HCT116 (cell line): ENCODE results near the gene NHLRC3. TPM values are rescaled to one million over a fixed set of nuclear protein-coding genes. Genes with fewer than 3 reads are reported as not detected.

Source experiments
- ATAC-seq: fragments of 200-7000 bp; cut with Tn5 transposase; 2 replicates; pipeline ENCODE4 v1.9.1; 2020; ENCODE audit warnings: mild to moderate bottlenecking, moderate library complexity
- BruUV-seq: library from RNA; stranded (reverse); fragments of 400-500 nt; replicated peaks from 2 replicates; lab custom pipeline; 2021; lab: Mats Ljungman, UMichigan
- CTCF ChIA-PET: fragments of 300-600 bp; sonication (Branson Sonifier 250); formaldehyde crosslinking; loops from one replicate; lab custom pipeline; 2021; ENCODE audit warnings: antibody characterized with exemption; lab: Charles Lee
- POLR2A ChIA-PET: fragments of 300-600, 350-600 bp; sonication (Branson Sonifier 250); formaldehyde crosslinking; loops from one replicate; lab custom pipeline; 2021; ENCODE audit warnings: antibody characterized with exemption; lab: Charles Lee
- RAD21 ChIA-PET, 2 experiments: fragments of 300-600 bp; sonication (Branson Sonifier 250); formaldehyde crosslinking; loops; one replicate each; lab custom pipeline; 2023; ENCODE audit warnings: low total read pairs in 2 of 2; ENCODE audit not compliant: uncharacterized antibody in 2 of 2, unreplicated experiment in 2 of 2, low non-redundant PET in 1 of 2; lab: Charles Lee
- DNase-seq: peaks from one replicate; pipeline ENCODE4 v3.0.0-alpha.2; 2010; ENCODE audit warnings: low read depth, low spot score
- H2AFZ ChIP-seq: fragments of 200-600 bp; shearing (Covaris generic), sonication (generic); 2 replicates; pipeline ENCODE4 v1.6.1; 2017; ENCODE audit warnings: low read depth, mixed run types, mixed read lengths, antibody characterized with exemption, low read length; ENCODE audit not compliant: poor library complexity, severe bottlenecking
- H3K27ac ChIP-seq: 2 replicates; pipeline ENCODE4 v1.5.1; 2012; ENCODE audit warnings: low read depth, low read length
- H3K27me3 ChIP-seq: fragments of 200-600 bp; sonication (generic); 2 replicates; pipeline ENCODE4 v1.6.1; 2016; ENCODE audit warnings: mixed run types, low read length, mixed read lengths; ENCODE audit not compliant: insufficient read depth
- H3K36me3 ChIP-seq, 2 experiments: fragments of 200-500 bp in 1 of 2; fragments of 200-600 bp in 1 of 2; sonication (Bioruptor generic) in 1 of 2; sonication (generic) in 1 of 2; 2 replicates each; pipeline versions ENCODE4 v1.5.1 to v1.6.1; 2014 to 2016; ENCODE audit warnings: low read length in 2 of 2, inconsistent platforms in 1 of 2, mixed read lengths in 1 of 2, mixed run types in 1 of 2; ENCODE audit not compliant: insufficient read depth in 2 of 2, control insufficient read depth in 1 of 2
- H3K4me1 ChIP-seq, 2 experiments: fragments of 200-600 bp in 1 of 2; sonication (generic) in 1 of 2; 2 replicates each; pipeline versions ENCODE4 v1.5.1 to v1.6.1; 2012 to 2017; ENCODE audit warnings: low read length in 2 of 2, inconsistent platforms in 1 of 2, mild to moderate bottlenecking in 1 of 2, mixed read lengths in 1 of 2, mixed run types in 1 of 2, moderate library complexity in 1 of 2; ENCODE audit not compliant: insufficient read depth in 2 of 2, control insufficient read depth in 1 of 2
- H3K4me2 ChIP-seq: fragments of 200-600 bp; sonication (generic); 2 replicates; pipeline ENCODE4 v1.6.1; 2017; ENCODE audit warnings: mixed run types, low read length, mixed read lengths
- H3K4me3 ChIP-seq, 2 experiments: fragments of 200-600 bp in 1 of 2; sonication (generic) in 1 of 2; replicated peaks in 1 of 2; 2 replicates each; pipeline ENCODE4 v1.5.1; 2011 to 2016; ENCODE audit warnings: low read length in 2 of 2, control low read depth in 1 of 2, low read depth in 1 of 2, mild to moderate bottlenecking in 1 of 2, mixed read lengths in 1 of 2, mixed run types in 1 of 2
- H3K79me2 ChIP-seq: fragments of 200-600 bp; sonication (generic); 2 replicates; pipeline ENCODE4 v1.6.1; 2017; ENCODE audit warnings: mild to moderate bottlenecking, mixed run types, low read length, moderate library complexity, mixed read lengths; ENCODE audit not compliant: insufficient read depth
- H3K9ac ChIP-seq: fragments of 200-600 bp; sonication (generic); 2 replicates; pipeline ENCODE4 v1.6.1; 2016; ENCODE audit warnings: low read length, mixed read lengths
- H3K9me2 ChIP-seq: fragments of 200-600 bp; sonication (generic), shearing (Covaris generic); 2 replicates; pipeline ENCODE4 v1.6.1; 2017; ENCODE audit warnings: mixed run types, mild to moderate bottlenecking, moderate library complexity; ENCODE audit not compliant: insufficient read depth
- H3K9me3 ChIP-seq, 2 experiments: fragments of 200-500 bp in 1 of 2; fragments of 200-600 bp in 1 of 2; sonication (Bioruptor generic) in 1 of 2; sonication (generic) in 1 of 2; 2 replicates each; pipeline ENCODE4 v1.6.1; 2014 to 2017; ENCODE audit warnings: low read length in 2 of 2, mixed read lengths in 2 of 2, inconsistent platforms in 1 of 2, low read depth in 1 of 2, mild to moderate bottlenecking in 1 of 2, mixed run types in 1 of 2, moderate library complexity in 1 of 2; ENCODE audit not compliant: control insufficient read depth in 1 of 2, insufficient read depth in 1 of 2
- H4K20me1 ChIP-seq: fragments of 200-600 bp; sonication (generic), shearing (Covaris generic); 2 replicates; pipeline ENCODE4 v1.6.1; 2017; ENCODE audit warnings: mixed run types, mild to moderate bottlenecking, moderate library complexity; ENCODE audit not compliant: insufficient read depth
- ATF3 ChIP-seq: IDR thresholded peaks from 2 replicates; pipeline ENCODE4 v1.6.1; 2012
- CEBPB ChIP-seq: IDR thresholded peaks from 2 replicates; pipeline ENCODE4 v1.6.1; 2012; ENCODE audit warnings: low read depth
- EZH2 ChIP-seq: fragments of 200-600 bp; sonication (generic); IDR thresholded peaks from 2 replicates; pipeline ENCODE4 v1.6.1; 2017; ENCODE audit warnings: antibody characterized with exemption, mixed run types
- EZH2phosphoT487 ChIP-seq: fragments of 200-600 bp; IDR thresholded peaks from 2 replicates; pipeline ENCODE4 v1.6.1; 2018; ENCODE audit warnings: antibody characterized with exemption, borderline replicate concordance
- FOSL1 ChIP-seq: IDR thresholded peaks from 2 replicates; pipeline ENCODE4 v1.6.1; 2012; ENCODE audit warnings: low read depth
- JUND ChIP-seq: IDR thresholded peaks from 2 replicates; pipeline ENCODE4 v1.6.1; 2012
- POLR2A ChIP-seq: IDR thresholded peaks from 2 replicates; pipeline ENCODE4 v1.7.0; 2011; ENCODE audit warnings: borderline replicate concordance; ENCODE audit not compliant: insufficient read depth, insufficient read length; ENCODE audit errors: extremely low read depth
- RAD21 ChIP-seq: IDR thresholded peaks from 2 replicates; pipeline ENCODE4 v1.6.1; 2012; ENCODE audit warnings: low read depth, mild to moderate bottlenecking
- REST ChIP-seq: IDR thresholded peaks from 2 replicates; pipeline ENCODE4 v1.6.1; 2012; ENCODE audit warnings: low read depth
- SP1 ChIP-seq: IDR thresholded peaks from 2 replicates; pipeline ENCODE4 v1.6.1; 2012; ENCODE audit warnings: low read depth
- ZBTB33 ChIP-seq: IDR thresholded peaks from 2 replicates; pipeline ENCODE4 v1.6.1; 2011; ENCODE audit warnings: mild to moderate bottlenecking, low read length, moderate library complexity; ENCODE audit not compliant: insufficient replicate concordance; ENCODE audit errors: extremely low read depth
- ZNF274 ChIP-seq: fragments of 200-500 bp; sonication (Bioruptor generic); IDR thresholded peaks from 2 replicates; pipeline ENCODE4 v1.6.1; 2014; ENCODE audit warnings: mild to moderate bottlenecking, low read depth, low read length, inconsistent platforms
- intact Hi-C: fragments of 100-400 bp; cut with micrococcal nuclease; formaldehyde crosslinking; loops from 2 replicates; pipeline ENCODE4 v1.10.0; 2022
- total RNA-seq: library from RNA; stranded (reverse); gene quantifications from one replicate; pipeline ENCODE4 v1.2.1, GENCODE V29; 2021; ENCODE audit not compliant: unreplicated experiment

The NHLRC3 gene
- total RNA-seq, 1 experiment from 2014 or later: 7.2 TPM

GRCh38 chr13:39091586-39091985, 53.3 kb downstream of the NHLRC3 start:
- H3K27me3 ChIP-seq: peaks cover 46% of the 10 kb centered on the region
- no peak overlapping the region for H2AFZ ChIP-seq
- H3K4me1 ChIP-seq: no peaks in the 10 kb centered on the region
- H4K20me1 ChIP-seq: no peaks in the 10 kb centered on the region
- BruUV-seq: no TSS peak
- no peak overlapping the region for H3K9ac ChIP-seq
- ChIA-PET RAD21 (no interaction called here), CTCF (no interaction called here), POLR2A (no interaction called here)
- no peaks in the 10 kb centered on the region for H3K36me3 ChIP-seq
- no peak overlapping the region for H3K4me2 ChIP-seq
- H3K4me3 ChIP-seq: no peak overlapping the region
- intact Hi-C loops: no loop called here
- TF ChIP-seq JUND: no peak
- H3K79me2 ChIP-seq: no peaks in the 10 kb centered on the region
- DNase-seq: no peak
- no peak overlapping the region for H3K27ac ChIP-seq
- ATAC-seq: no peak
- H3K9me2 ChIP-seq: no peaks in the 10 kb centered on the region
- no peaks in the 10 kb centered on the region for H3K9me3 ChIP-seq

- no peak for TF ChIP-seq RAD21
- no peak for TF ChIP-seq CEBPB
- no peak for TF ChIP-seq ZNF274
- TF ChIP-seq EZH2: no peak
- TF ChIP-seq JUND: no peak
- TF ChIP-seq ZBTB33: no peak
- no peak for TF ChIP-seq ATF3
- TF ChIP-seq REST: no peak
- TF ChIP-seq POLR2A: no peak
- TF ChIP-seq EZH2phosphoT487: no peak
- no peak for TF ChIP-seq SP1
- TF ChIP-seq FOSL1: no peak
- TF ChIP-seq, all 23 proteins: peak for 0
- RAD21 ChIA-PET: no interaction called here
- intact Hi-C loops: no loop called here
- H4K20me1 ChIP-seq: no peaks in the 10 kb centered on the region
- no peaks in the 10 kb centered on the region for H3K36me3 ChIP-seq
- no peak overlapping the region for H2AFZ ChIP-seq
- BruUV-seq: no TSS peak
- H3K79me2 ChIP-seq: no peaks in the 10 kb centered on the region
- CTCF ChIA-PET: no interaction called here
- ATAC-seq (no peak), DNase-seq (no peak)
- peaks cover 25% of the 10 kb centered on the region for H3K27me3 ChIP-seq
- no peaks in the 10 kb centered on the region for H3K4me1 ChIP-seq
- H3K4me3 ChIP-seq: no peak overlapping the region
- no peak overlapping the region for H3K4me2 ChIP-seq
- H3K9ac ChIP-seq: no peak overlapping the region
- no peak overlapping the region for H3K27ac ChIP-seq
- H3K9me2 ChIP-seq: no peaks in the 10 kb centered on the region
- no peaks in the 10 kb centered on the region for H3K9me3 ChIP-seq
- POLR2A ChIA-PET: no interaction called here
Observed at GRCh38 chr13:39095500-39095899, 57.2 kb downstream of the NHLRC3 start.
